HUES48 (cell line): Measurements from ENCODE around the gene TRIO.

Experiments used
- H3K27ac ChIP-seq: one replicate; pipeline ENCODE4 v1.7.0; 2013; ENCODE audit warnings: low read depth, low read length, inconsistent platforms
- H3K27me3 ChIP-seq: 2 replicates; pipeline ENCODE4 v1.6.1; 2013; ENCODE audit warnings: mild to moderate bottlenecking, low read length; ENCODE audit not compliant: control insufficient read depth, insufficient read depth
- H3K36me3 ChIP-seq: 2 replicates; pipeline ENCODE4 v1.6.1; 2013; ENCODE audit warnings: low read length; ENCODE audit not compliant: control insufficient read depth, insufficient read depth
- H3K4me1 ChIP-seq: 2 replicates; pipeline ENCODE4 v1.6.1; 2013; ENCODE audit warnings: mild to moderate bottlenecking, low read length; ENCODE audit not compliant: control insufficient read depth, insufficient read depth
- H3K4me3 ChIP-seq: 2 replicates; pipeline ENCODE4 v1.5.1; 2013; ENCODE audit warnings: mild to moderate bottlenecking, low read depth, low read length
- H3K9ac ChIP-seq: 2 replicates; pipeline ENCODE4 v1.6.1; 2013; ENCODE audit warnings: mild to moderate bottlenecking, low read depth, low read length, moderate library complexity
- H3K9me3 ChIP-seq: 2 replicates; pipeline ENCODE4 v1.6.1; 2013; ENCODE audit warnings: low read length; ENCODE audit not compliant: control insufficient read depth, insufficient read depth

TRIO gene

DNA sequence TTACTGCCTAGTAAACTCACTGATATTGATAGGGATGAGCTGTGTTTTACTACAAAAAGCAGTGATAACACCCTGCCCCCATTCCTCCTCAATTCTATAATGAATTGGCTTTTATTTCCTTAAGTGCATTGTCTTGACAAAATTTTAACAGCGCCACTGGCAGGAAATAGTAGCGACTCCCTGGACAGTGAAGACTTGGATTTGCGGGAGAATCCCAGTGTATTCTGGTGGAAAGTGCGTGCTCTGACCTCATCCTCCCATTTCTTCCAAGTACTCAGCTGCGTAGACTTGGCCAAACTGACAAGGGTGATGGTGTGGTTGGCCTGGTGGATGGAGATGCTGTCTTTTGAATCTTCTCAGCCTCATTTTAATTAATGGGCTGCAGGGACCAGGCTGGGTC is 5.3 kb downstream of the TRIO start:
- Histone ChIP-seq H3K27ac (peak overlapping the region; percentile 7), H3K9ac (no peak overlapping the region), H3K9me3 (no peaks in the 10 kb centered on the region), H3K27me3 (no peaks in the 10 kb centered on the region; the same call in 1 of the 2 replicates), H3K36me3 (no peaks in the 10 kb centered on the region), H3K4me3 (no peak overlapping the region), H3K4me1 (peaks cover 72% of the 10 kb centered on the region)

DNA sequence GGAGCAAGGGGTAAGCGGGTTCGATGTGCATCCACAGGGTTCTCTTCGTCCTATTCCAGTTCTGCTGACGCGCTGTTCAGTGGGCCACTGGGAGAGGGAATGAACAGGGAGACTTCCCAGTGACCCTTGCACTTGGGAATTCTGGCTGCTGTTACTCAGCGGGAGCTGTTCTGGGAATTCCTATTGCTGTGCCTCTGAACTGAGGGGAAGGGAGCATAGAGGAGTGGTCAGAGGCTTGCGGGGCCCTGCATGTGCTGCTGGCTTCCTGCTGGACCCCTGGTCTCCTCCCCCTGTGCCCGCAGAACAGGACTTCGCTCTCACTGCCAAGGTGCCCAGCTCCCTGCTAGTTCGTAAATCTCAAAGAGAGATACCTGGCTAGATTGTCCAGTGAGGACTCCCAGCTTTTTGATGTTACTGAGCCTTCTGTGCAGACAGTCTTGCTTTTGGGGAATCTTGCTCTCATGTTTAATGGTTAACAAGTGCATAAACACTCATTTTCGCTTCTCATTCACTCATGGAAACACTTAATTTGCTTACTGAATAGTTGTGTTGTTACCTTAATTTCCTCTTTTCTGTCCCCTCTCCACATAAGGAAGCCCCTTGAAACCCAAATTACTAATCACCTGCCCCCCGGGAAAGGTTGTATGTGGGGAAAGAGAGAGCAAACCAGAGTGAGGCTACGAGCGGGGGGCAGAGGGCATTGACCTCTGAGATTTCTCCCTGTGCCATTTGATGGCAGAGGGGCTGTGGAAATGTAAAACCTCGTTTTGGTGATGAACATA is 5.9 kb downstream of the TRIO start:
- Histone ChIP-seq H3K36me3 (no peaks in the 10 kb centered on the region), H3K27ac (peak overlapping the region; percentile 22), H3K9me3 (no peaks in the 10 kb centered on the region), H3K4me1 (peaks cover 78% of the 10 kb centered on the region), H3K9ac (no peak overlapping the region; the same call in 1 of the 2 replicates), H3K4me3 (no peak overlapping the region), H3K27me3 (no peaks in the 10 kb centered on the region; the same call in 1 of the 2 replicates)

DNA sequence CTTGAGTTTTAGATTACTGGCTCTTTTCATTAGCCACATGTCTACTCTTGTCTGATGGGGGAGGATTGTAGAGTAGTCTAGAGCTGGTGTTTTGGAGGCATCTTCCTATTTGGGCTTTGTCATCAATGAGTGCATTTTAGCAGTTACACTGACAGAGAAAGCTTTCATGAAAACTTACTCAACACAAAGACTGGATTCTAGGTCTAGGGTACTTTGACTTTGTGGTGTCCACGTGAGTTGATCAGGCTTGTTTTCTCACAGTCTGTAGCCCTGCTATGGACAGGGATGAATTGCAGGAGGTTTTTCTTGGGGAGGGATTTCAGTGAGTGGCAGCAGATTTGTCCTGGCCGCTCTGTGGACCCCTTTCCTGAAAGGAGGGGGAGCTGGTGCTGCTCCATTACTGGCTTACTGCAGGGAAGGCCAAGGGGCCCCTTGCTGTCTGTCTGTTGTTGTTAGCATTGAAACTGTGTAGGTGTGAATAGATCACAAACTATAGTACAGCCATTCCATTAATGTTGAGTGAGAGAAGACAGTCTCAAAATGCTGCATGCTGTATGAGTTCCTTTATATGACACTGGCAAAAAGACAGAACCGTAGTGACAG is 6.6 kb downstream of the TRIO start:
- Histone ChIP-seq H3K4me1 (peaks cover 85% of the 10 kb centered on the region), H3K9me3 (no peaks in the 10 kb centered on the region), H3K27me3 (no peaks in the 10 kb centered on the region; the same call in 1 of the 2 replicates), H3K4me3 (no peak overlapping the region), H3K36me3 (no peaks in the 10 kb centered on the region), H3K27ac (no peak overlapping the region), H3K9ac (no peak overlapping the region)

DNA sequence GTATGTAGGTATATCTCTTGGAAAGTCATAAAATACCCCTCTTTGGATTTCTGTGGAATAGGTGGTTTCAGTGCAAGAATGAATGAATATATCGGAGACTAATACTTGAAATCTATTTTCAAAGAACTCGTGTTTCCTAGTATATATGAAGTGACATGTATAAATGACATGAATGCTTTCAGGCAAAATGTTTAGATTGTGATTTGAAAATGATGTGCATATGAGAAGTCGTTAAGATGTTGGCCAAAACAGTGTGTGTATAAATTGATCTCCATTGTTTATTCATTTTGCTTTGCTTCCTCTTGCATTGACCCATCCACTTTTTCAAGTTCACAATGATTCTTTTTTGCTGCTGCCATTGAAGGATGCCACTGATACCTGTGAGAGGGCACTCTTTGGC is 8.3 kb downstream of the TRIO start:
- H3K9ac ChIP-seq: no peak overlapping the region
- H3K36me3 ChIP-seq: no peaks in the 10 kb centered on the region
- H3K27ac ChIP-seq: no peak overlapping the region
- H3K4me1 ChIP-seq: peaks cover 89% of the 10 kb centered on the region
- H3K27me3 ChIP-seq: no peaks in the 10 kb centered on the region
- H3K4me3 ChIP-seq: no peak overlapping the region
- H3K9me3 ChIP-seq: no peaks in the 10 kb centered on the region

DNA sequence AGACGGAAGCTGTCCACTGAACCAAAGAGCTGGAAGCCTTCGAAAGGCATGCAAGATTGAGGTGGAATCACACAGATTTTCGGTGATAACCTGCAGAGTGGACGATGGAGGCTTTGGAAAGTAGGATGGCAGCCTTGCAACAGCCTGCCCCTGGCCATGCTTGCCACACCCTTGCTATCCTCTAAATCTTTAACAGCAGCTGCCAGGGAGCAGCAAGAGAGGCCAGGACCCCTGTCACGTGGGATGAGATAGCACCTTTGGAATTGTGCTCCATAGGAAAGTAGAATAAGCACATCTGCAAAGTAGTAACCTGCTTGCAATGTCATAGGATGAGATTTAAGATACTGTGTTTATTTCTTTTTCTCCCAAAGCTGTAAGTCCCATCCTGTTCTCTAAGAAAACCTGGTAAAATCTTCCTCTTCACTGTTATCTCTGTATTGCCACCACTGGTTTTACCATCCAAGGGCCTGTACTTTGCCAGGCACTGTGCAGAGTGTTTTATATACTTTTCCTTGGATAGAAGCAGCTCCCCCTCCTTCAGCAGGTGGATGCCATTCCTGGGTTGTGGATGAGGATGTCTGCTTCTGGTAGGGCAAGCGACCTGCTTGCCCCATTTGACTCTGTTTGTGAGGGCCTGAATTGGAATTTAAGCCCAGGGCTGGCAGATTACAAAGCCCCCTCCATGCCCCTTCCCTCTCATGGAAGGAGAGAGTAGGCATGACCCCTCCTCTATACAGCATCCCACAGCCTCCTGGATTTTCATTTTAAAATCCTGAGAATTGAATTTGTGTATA is 10.1 kb downstream of the TRIO start:
- no peaks in the 10 kb centered on the region for H3K27me3 ChIP-seq

DNA sequence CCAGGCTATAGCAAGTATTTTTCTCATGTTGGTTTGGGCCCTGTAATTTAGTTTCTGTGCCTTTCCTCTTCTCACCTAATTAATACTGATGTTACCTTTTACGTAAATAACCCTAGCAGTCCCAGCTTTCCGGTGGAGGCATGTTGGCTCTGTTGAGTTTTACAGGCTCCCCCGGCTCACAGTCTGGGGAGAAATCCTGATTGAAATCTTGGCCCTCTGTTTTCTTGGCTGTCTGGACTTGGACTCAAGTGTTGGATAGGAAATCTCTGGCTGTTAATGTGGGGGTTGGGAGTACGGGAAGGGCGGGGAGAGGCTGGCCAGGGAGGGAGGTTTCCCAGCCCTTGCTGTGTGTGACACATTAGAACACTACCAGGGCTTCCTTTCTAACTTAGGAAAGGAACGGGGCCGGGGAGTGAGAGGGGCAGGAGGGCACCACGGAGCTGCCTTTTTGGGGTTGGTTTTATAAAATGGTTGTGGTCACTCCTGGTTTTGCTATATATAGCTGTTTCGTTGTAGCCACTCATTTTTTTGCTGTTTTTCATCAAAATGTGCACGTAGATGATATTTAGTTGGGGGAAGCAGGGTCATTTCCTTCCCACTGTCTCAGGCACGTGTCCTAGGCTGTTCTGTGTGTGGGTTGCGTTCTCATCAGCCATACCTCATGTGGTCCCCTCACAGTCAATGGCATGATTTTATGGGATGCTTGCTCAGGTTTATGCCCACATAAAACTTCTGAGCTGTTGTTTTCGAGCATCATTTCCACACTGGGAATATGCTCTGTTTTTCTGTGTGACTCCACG is 11.0 kb downstream of the TRIO start:
- Histone ChIP-seq H3K27me3 (no peaks in the 10 kb centered on the region), H3K36me3 (no peaks in the 10 kb centered on the region), H3K4me3 (no peak overlapping the region), H3K4me1 (peaks cover 72% of the 10 kb centered on the region), H3K9me3 (no peaks in the 10 kb centered on the region), H3K9ac (no peak overlapping the region), H3K27ac (peak overlapping the region; percentile 71)

More for the DNA sequence above, 10.1 kb downstream of the TRIO start:
- H3K9ac ChIP-seq: no peak overlapping the region
- peak overlapping the region; percentile 71 for H3K27ac ChIP-seq
- H3K4me1 ChIP-seq: peaks cover 80% of the 10 kb centered on the region
- H3K9me3 ChIP-seq: no peaks in the 10 kb centered on the region
- H3K4me3 ChIP-seq: no peak overlapping the region
- H3K36me3 ChIP-seq: no peaks in the 10 kb centered on the region

DNA sequence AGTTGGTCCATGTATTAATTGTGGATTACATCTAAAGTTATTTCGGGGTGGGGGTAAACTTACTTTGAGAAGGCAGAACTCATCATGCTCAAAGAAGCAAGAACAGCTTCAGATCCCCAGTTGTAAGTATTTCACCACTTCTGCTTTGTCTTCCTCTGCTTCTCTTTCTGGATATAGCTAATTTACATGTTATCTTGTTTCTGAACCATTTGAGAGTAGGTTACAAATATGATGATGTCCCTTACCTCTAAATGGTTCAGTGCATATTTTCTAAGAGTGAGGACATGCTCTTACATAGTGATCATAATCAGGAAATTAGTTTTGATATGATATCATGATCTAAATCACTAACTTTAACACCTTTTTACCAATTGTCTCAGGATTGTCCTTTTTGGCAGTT is 11.9 kb downstream of the TRIO start:
- no peak overlapping the region for H3K4me3 ChIP-seq
- no peaks in the 10 kb centered on the region for H3K9me3 ChIP-seq
- no peaks in the 10 kb centered on the region for H3K36me3 ChIP-seq
- no peak overlapping the region for H3K27ac ChIP-seq
- no peak overlapping the region for H3K9ac ChIP-seq
- peaks cover 66% of the 10 kb centered on the region for H3K4me1 ChIP-seq
- no peaks in the 10 kb centered on the region for H3K27me3 ChIP-seq

DNA sequence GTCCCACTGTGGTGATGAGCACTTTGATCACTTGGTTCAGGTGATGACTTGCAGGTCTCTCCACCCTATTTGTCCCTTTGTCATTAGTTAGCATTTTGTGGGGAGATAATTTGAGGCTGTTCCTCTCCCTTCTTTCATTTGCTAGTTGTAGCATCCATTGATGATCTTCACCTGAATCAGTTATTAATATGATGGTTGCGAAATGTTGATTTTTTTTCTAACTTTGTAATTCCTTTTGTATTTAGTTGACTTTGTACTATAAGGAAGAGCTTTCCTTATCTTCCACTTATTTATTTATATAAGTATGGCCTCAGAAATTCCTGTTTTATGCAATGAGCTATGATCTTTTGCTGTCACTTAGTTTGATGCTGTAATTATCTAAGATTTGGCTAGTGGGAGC is 12.6 kb downstream of the TRIO start:
- H3K9ac ChIP-seq: no peak overlapping the region
- H3K4me1 ChIP-seq: peaks cover 69% of the 10 kb centered on the region
- no peaks in the 10 kb centered on the region for H3K36me3 ChIP-seq
- H3K4me3 ChIP-seq: no peak overlapping the region
- no peaks in the 10 kb centered on the region for H3K9me3 ChIP-seq
- peak overlapping the region; percentile 52 for H3K27ac ChIP-seq
- H3K27me3 ChIP-seq: no peaks in the 10 kb centered on the region

DNA sequence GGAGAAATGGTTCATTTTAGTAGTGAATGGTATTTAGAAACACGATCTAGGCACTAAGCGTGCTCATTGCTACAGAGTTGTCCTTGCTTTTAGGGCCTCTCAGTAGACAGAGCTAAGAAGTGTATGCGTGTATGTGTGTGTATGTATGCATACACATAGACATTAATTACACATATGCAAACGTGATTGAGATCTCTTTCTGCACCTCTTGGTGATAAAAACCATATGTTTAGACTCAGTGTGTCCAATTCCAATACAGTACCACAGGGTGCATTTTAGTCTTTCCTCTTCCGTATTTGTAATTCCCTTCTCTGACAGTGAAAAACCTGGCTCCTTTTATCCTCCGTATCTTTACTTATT is 13.1 kb downstream of the TRIO start:
- peak overlapping the region; percentile 52 for H3K27ac ChIP-seq
- H3K9ac ChIP-seq: no peak overlapping the region
- peaks cover 66% of the 10 kb centered on the region for H3K4me1 ChIP-seq

DNA sequence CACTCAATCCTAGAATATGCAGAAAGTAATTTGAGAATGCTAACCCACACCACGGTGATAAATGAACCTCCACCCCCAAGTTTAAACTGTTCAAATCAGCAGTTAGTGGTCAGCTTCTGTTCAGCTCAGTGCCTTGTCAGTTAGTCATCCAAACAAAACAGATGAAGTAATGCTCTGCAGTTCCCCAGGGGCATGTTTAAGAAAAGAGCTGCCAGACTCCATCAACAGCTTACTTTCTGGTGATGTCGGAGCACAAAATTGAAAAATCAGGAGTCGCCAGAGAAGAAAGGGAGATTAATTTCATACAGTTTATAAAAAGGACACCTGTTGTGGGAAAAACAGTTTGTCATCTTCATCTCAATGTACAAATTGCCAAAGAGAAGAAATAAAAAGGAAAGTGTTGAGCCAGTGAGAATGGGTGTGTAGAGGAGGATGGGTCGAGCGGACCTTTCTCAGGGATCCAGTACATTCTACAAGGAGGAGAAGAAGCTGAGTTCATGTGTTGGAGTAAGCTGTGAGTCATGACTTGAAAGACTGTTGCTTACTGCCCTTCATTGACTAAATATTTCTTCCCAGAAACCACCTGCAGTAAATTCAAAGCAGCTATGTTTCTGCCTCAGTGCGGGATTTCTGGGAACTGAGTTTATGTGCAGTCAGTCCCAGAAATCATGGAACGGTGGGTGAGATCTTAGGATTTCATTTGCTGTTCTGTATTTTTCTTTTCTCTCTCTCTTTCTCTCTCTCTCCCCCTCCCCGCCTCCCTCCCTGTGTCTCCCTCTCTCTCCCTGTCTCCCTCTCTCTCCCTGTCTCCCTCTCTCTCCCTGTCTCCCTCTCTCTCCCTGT is 13.7 kb downstream of the TRIO start:
- H3K9ac ChIP-seq: no peak overlapping the region
- peaks cover 60% of the 10 kb centered on the region for H3K4me1 ChIP-seq
- H3K9me3 ChIP-seq: no peaks in the 10 kb centered on the region
- H3K4me3 ChIP-seq: no peak overlapping the region; the same call in 1 of the 2 replicates
- H3K36me3 ChIP-seq: no peaks in the 10 kb centered on the region
- H3K27me3 ChIP-seq: no peaks in the 10 kb centered on the region
- H3K27ac ChIP-seq: peak overlapping the region; percentile 52

More for the DNA sequence above, 13.1 kb downstream of the TRIO start:
- Histone ChIP-seq H3K9me3 (no peaks in the 10 kb centered on the region), H3K4me3 (no peak overlapping the region), H3K27me3 (no peaks in the 10 kb centered on the region), H3K36me3 (no peaks in the 10 kb centered on the region)
